HepG2 (cell line): ENCODE data around the gene CABP2. TPM values are rescaled to one million over a fixed set of nuclear protein-coding genes. Genes with fewer than 3 reads are reported as not detected.

ENCODE experiments used
- ADNP ChIP-seq: sonication (generic); formaldehyde crosslinking; IDR thresholded peaks from 2 replicates; pipeline ENCODE4 v1.4.0; 2020; ENCODE audit warnings: missing genetic modification reagents
- ASH2L ChIP-seq: fragments of 300-600, 200-600 bp; sonication (generic); IDR thresholded peaks from 2 replicates; pipeline ENCODE4 v1.7.0; 2017; ENCODE audit warnings: low read depth, mild to moderate bottlenecking, moderate library complexity, mixed read lengths, low read length; ENCODE audit not compliant: insufficient read length
- ATAD3A ChIP-seq: sonication (generic); formaldehyde crosslinking; IDR thresholded peaks from 2 replicates; pipeline ENCODE4 v1.4.0; 2020; ENCODE audit warnings: missing genetic modification reagents
- CENPT ChIP-seq: sonication (generic); formaldehyde crosslinking; IDR thresholded peaks from 2 replicates; pipeline ENCODE4 v1.8.0; 2022; ENCODE audit warnings: low read depth, mild to moderate bottlenecking, moderate library complexity, missing genetic modification reagents
- CREM ChIP-seq, 2 experiments: sonication (generic) in 1 of 2; formaldehyde crosslinking in 1 of 2; IDR thresholded peaks; 2 replicates each; pipeline versions ENCODE4 v1.4.0 to v1.6.1; 2016 to 2020; ENCODE audit warnings: antibody characterized with exemption in 1 of 2, mild to moderate bottlenecking in 1 of 2, missing genetic modification reagents in 1 of 2
- GABPB1 ChIP-seq: IDR thresholded peaks from 2 replicates; pipeline ENCODE4 v1.6.1; 2016; ENCODE audit warnings: mild to moderate bottlenecking, missing genetic modification reagents, moderate library complexity, missing compliant biosample characterization
- HCFC1 ChIP-seq: fragments of 150-350 bp; IDR thresholded peaks from 2 replicates; pipeline ENCODE4 v1.6.1; 2014; ENCODE audit warnings: low read depth, low read length
- HMGXB4 ChIP-seq, 2 experiments: sonication (generic) in 1 of 2; formaldehyde crosslinking in 1 of 2; IDR thresholded peaks; 2 replicates each; pipeline versions ENCODE4 v1.4.0 to v1.6.1; 2018 to 2020; ENCODE audit warnings: missing genetic modification reagents in 2 of 2, borderline replicate concordance in 1 of 2, low read depth in 1 of 2, mild to moderate bottlenecking in 1 of 2, missing biosample characterization in 1 of 2
- HNF4A ChIP-seq: sonication (generic); formaldehyde crosslinking; IDR thresholded peaks from 2 replicates; pipeline ENCODE4 v1.4.0; 2020; ENCODE audit warnings: missing genetic modification reagents
- HOXA5 ChIP-seq: sonication (generic); formaldehyde crosslinking; IDR thresholded peaks from 2 replicates; pipeline ENCODE4 v1.4.0; 2020; ENCODE audit warnings: missing genetic modification reagents
- KDM4B ChIP-seq: sonication (generic); formaldehyde crosslinking; IDR thresholded peaks from 2 replicates; pipeline ENCODE4 v1.4.0; 2020; ENCODE audit warnings: missing genetic modification reagents
- KLF11 ChIP-seq: IDR thresholded peaks from 2 replicates; pipeline ENCODE4 v1.6.1; 2016; ENCODE audit warnings: missing compliant biosample characterization
- MYC ChIP-seq: sonication (generic); formaldehyde crosslinking; IDR thresholded peaks from 2 replicates; pipeline ENCODE4 v1.9.0; 2021; ENCODE audit warnings: missing genetic modification reagents, borderline replicate concordance
- NONO ChIP-seq, 2 experiments: fragments of 450-650 bp in 1 of 2; sonication (generic) in 1 of 2; formaldehyde crosslinking in 1 of 2; IDR thresholded peaks in 1 of 2; conservative IDR thresholded peaks in 1 of 2; 2 replicates each; pipeline versions ENCODE4 v1.6.1 to v1.8.0; 2017 to 2022; ENCODE audit warnings: mild to moderate bottlenecking in 1 of 2, missing genetic modification reagents in 1 of 2, moderate library complexity in 1 of 2
- SIN3B ChIP-seq: fragments of 150-350 bp; IDR thresholded peaks from 2 replicates; pipeline ENCODE4 v1.6.1; 2014; ENCODE audit warnings: low read length
- YY1 ChIP-seq: IDR thresholded peaks from 2 replicates; pipeline ENCODE4 v1.6.1; 2011; ENCODE audit warnings: low read length, low read depth, moderate library complexity, mild to moderate bottlenecking; ENCODE audit not compliant: insufficient read depth, insufficient replicate concordance
- ZBTB25 ChIP-seq: IDR thresholded peaks from 2 replicates; pipeline ENCODE4 v1.6.1; 2018; ENCODE audit warnings: missing genetic modification reagents
- ZBTB7B ChIP-seq: sonication (generic); formaldehyde crosslinking; IDR thresholded peaks from 2 replicates; pipeline ENCODE4 v1.4.0; 2020; ENCODE audit warnings: missing genetic modification reagents
- ZMYM2 ChIP-seq: sonication (generic); formaldehyde crosslinking; IDR thresholded peaks from 2 replicates; pipeline ENCODE4 v1.8.0; 2022; ENCODE audit warnings: mild to moderate bottlenecking, missing genetic modification reagents
- ZNF124 ChIP-seq: sonication (generic); formaldehyde crosslinking; IDR thresholded peaks from 2 replicates; pipeline ENCODE4 v1.4.0; 2020; ENCODE audit warnings: missing genetic modification reagents
- ZNF232 ChIP-seq: sonication (generic); formaldehyde crosslinking; IDR thresholded peaks from 2 replicates; pipeline ENCODE4 v1.4.0; 2020; ENCODE audit warnings: missing genetic modification reagents, borderline replicate concordance
- ZNF343 ChIP-seq: sonication (generic); formaldehyde crosslinking; IDR thresholded peaks from 2 replicates; pipeline ENCODE4 v1.4.0; 2020; ENCODE audit warnings: mild to moderate bottlenecking, missing genetic modification reagents
- ZNF572 ChIP-seq: sonication (generic); formaldehyde crosslinking; IDR thresholded peaks from 2 replicates; pipeline ENCODE4 v1.5.1; 2020; ENCODE audit warnings: mild to moderate bottlenecking, missing genetic modification reagents
- ZNF607 ChIP-seq: sonication (generic); formaldehyde crosslinking; IDR thresholded peaks from 2 replicates; pipeline ENCODE4 v1.5.1; 2020; ENCODE audit warnings: missing genetic modification reagents, mild to moderate bottlenecking, borderline replicate concordance
- polyA plus RNA-seq, 8 experiments: library from polyadenylated mRNA; depleted of rRNA in 3 of 8; stranded (reverse) in 7 of 8; unstranded in 1 of 8; fragments of >200 nt; fragmentation: Illumina TruSeq in 4 of 8; extraction: Trizol in 4 of 8; gene quantifications; 2 replicates each; pipeline versions ENCODE4 v1.2.1 to v1.2.3, GENCODE V29; 2011 to 2016; ENCODE audit warnings: low read depth in 4 of 8, missing spikeins in 1 of 8, mixed read lengths in 1 of 8; ENCODE audit not compliant: insufficient read depth in 1 of 8
- total RNA-seq, 5 experiments: library from RNA; depleted of rRNA; stranded (reverse); fragments of >200 nt; fragmentation: Illumina TruSeq; extraction: Trizol; gene quantifications; 2 replicates each; pipeline ENCODE4 v1.2.3, GENCODE V29; 2016; ENCODE audit warnings: low read depth in 1 of 5
- TF ChIP-seq, protein P1 (sequence below): IDR thresholded peaks from 2 replicates; pipeline ENCODE4 v1.6.1; 2016; ENCODE audit warnings: low read depth, control low read depth
- TF ChIP-seq, protein P2 (sequence below): IDR thresholded peaks from 2 replicates; pipeline ENCODE4 v1.6.1; 2016; ENCODE audit warnings: low read depth, borderline replicate concordance

The CABP2 gene
- total and polyA plus RNA-seq, 2 of the 13 experiments (the other 11 are each of a cell fraction or from before 2014, with no cell fraction given), result not detected

GRCh38 chr11:67508486-67509121 lies 14.6 kb downstream of the CABP2 start (continued):
- TF ChIP-seq, protein P1, sequence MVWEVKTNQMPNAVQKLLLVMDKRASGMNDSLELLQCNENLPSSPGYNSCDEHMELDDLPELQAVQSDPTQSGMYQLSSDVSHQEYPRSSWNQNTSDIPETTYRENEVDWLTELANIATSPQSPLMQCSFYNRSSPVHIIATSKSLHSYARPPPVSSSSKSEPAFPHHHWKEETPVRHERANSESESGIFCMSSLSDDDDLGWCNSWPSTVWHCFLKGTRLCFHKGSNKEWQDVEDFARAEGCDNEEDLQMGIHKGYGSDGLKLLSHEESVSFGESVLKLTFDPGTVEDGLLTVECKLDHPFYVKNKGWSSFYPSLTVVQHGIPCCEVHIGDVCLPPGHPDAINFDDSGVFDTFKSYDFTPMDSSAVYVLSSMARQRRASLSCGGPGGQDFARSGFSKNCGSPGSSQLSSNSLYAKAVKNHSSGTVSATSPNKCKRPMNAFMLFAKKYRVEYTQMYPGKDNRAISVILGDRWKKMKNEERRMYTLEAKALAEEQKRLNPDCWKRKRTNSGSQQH (CRISPR knock-in tag), result peak; percentile 57; the same call in 1 of the 2 replicates
- no peak for TF ChIP-seq ADNP (CRISPR knock-in tag)
- TF ChIP-seq CENPT (CRISPR knock-in tag), result no peak
- peak; percentile 68; the same call in 1 of the 2 replicates for TF ChIP-seq SIN3B
- no peak for TF ChIP-seq ZNF232 (CRISPR knock-in tag)
- TF ChIP-seq ZMYM2 (CRISPR knock-in tag), result 0 out of 2 replicates have a peak, but pooled peaks have one; percentile 34
- TF ChIP-seq ZNF572, result 0 out of 2 replicates have a peak, but pooled peaks have one; percentile 81
- TF ChIP-seq MYC (CRISPR knock-in tag), result peak; percentile 64
- peak; percentile 59 for TF ChIP-seq YY1
- TF ChIP-seq ASH2L, result peak; percentile 90
- TF ChIP-seq KLF11 (CRISPR knock-in tag), result no peak
- TF ChIP-seq ATAD3A (CRISPR knock-in tag), result no peak
- TF ChIP-seq, protein P2, sequence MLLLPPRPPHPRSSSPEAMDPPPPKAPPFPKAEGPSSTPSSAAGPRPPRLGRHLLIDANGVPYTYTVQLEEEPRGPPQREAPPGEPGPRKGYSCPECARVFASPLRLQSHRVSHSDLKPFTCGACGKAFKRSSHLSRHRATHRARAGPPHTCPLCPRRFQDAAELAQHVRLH, result 0 out of 2 replicates have a peak, but pooled peaks have one; percentile 27
- no peak for TF ChIP-seq NONO (IDR thresholded peaks at IDR 0.05)
- peak; percentile 41 for TF ChIP-seq NONO (CRISPR knock-in tag; conservative IDR thresholded peaks at IDR 0.05)
- TF ChIP-seq KDM4B (CRISPR knock-in tag), result 0 out of 2 replicates have a peak, but pooled peaks have one; percentile 25
- no peak for TF ChIP-seq HOXA5
- TF ChIP-seq ZNF124, result 0 out of 2 replicates have a peak, but pooled peaks have one; percentile 25
- TF ChIP-seq ZNF607 (CRISPR knock-in tag), result 0 out of 2 replicates have a peak, but pooled peaks have one; percentile 49
- TF ChIP-seq HMGXB4 (CRISPR knock-in tag; IDR thresholded peaks at IDR 0.05; ENCODE audit: borderline replicate concordance in 1 of 2, low read depth in 1 of 2), result peak; percentile 17 to 27; a peak in 2 of 4 replicates
- peak; percentile 51; the same call in 1 of the 2 replicates for TF ChIP-seq GABPB1
- TF ChIP-seq ZNF343, result no peak
- peak; percentile 57 for TF ChIP-seq HCFC1
- TF ChIP-seq HNF4A (CRISPR knock-in tag), result no peak
- TF ChIP-seq ZBTB7B, result peak; percentile 48; the same call in 1 of the 2 replicates
- peak; percentile 54; the same call in 1 of the 2 replicates for TF ChIP-seq ZBTB25 (CRISPR knock-in tag)
- TF ChIP-seq CREM (IDR thresholded peaks at IDR 0.05), result peak; percentile 87
- TF ChIP-seq CREM (CRISPR knock-in tag; IDR thresholded peaks at IDR 0.05), result peak; percentile 48; the same call in 1 of the 2 replicates
